Endothelial cell (in vitro differentiated cells): Measurements from ENCODE around the gene ACIN1. TPM values are rescaled to one million over a fixed set of nuclear protein-coding genes. Genes with fewer than 3 reads are reported as not detected.

Experiments
- DNase-seq: peaks from one replicate; pipeline ENCODE4 v3.0.0; 2021; ENCODE audit warnings: low spot score
- H3K27ac Mint-ChIP-seq: one replicate; pipeline ENCODE4 v1.8.0; 2021; ENCODE audit warnings: mixed read lengths, inconsistent platforms; ENCODE audit not compliant: unreplicated experiment
- H3K27me3 Mint-ChIP-seq: one replicate; pipeline ENCODE4 v1.8.0; 2021; ENCODE audit warnings: mild to moderate bottlenecking, moderate library complexity, mixed read lengths, inconsistent platforms; ENCODE audit not compliant: unreplicated experiment
- H3K36me3 Mint-ChIP-seq: one replicate; pipeline ENCODE4 v1.8.0; 2021; ENCODE audit warnings: mild to moderate bottlenecking, low read depth, mixed read lengths, inconsistent platforms; ENCODE audit not compliant: unreplicated experiment
- H3K4me1 Mint-ChIP-seq: one replicate; pipeline ENCODE4 v1.8.0; 2021; ENCODE audit warnings: mild to moderate bottlenecking, mixed read lengths, inconsistent platforms; ENCODE audit not compliant: unreplicated experiment
- H3K4me3 Mint-ChIP-seq: one replicate; pipeline ENCODE4 v1.8.0; 2021; ENCODE audit warnings: mild to moderate bottlenecking, mixed read lengths, inconsistent platforms; ENCODE audit not compliant: unreplicated experiment
- H3K9me3 Mint-ChIP-seq: one replicate; pipeline ENCODE4 v1.8.0; 2021; ENCODE audit warnings: mixed read lengths, inconsistent platforms; ENCODE audit not compliant: unreplicated experiment
- total RNA-seq: library from RNA; stranded (reverse); fragmentation: NEBNext Ultra II Directional; extraction: Animal tissue kit (Norgen Biotek cat#: 25700); gene quantifications from one replicate; pipeline ENCODE4 v1.2.1, GENCODE V29; 2021; ENCODE audit not compliant: unreplicated experiment
- TF ChIP-seq, protein P1 (sequence below): fragments of 200-600 bp; sonication (generic); IDR thresholded peaks from one replicate; pipeline ENCODE4 v1.5.0; 2021; ENCODE audit warnings: antibody characterized with exemption; ENCODE audit not compliant: unreplicated experiment

The ACIN1 gene
- total RNA-seq, 1 donor from 2014 or later: 226 TPM

DNA sequence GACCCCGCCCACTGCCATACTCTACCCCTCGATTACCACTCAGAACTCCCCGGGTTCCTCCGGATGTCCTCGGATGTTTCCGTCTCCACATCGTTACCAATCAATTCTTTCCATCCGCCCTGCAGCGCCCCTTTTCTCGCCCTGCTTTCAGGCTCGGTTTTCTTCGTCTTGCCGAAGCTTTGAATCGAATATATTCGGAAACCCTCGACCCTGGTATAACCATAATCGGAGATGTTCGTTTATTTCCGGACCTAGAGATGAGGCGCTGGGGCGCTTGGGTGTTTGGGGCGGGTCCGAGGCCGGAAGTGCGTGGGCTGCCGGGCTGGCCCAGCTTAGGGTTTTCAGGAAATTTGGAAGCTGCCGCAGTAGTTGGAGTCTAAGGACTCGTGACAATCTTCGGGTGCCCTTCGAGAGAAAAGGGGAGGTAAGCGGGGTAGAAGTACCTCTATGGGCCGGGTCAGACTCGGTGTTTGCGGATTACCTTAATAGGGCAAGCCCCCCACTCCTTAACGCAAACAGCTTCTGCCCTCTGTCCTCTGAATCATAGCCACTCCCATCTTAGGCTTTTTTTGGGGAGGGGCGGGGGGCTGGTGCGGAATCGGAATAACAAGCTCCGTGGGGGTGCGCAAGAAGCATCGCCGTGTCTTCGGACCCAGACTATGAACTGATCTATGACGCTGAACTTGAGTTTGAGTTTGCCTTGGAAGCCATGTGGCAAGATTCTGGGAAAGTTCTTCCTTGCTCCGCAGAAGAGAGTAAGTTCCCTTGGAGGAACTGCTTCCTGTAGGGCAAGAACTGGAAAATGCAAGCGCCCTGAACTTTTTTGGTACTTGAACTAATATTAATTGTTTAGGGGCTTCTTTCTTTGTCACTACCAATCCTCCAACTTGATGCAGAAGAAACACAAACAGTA is 516 bp upstream of the ACIN1 start, which contains the start of gene C14orf119:
Gene C14orf119, plus strand, starts transcription at position 310 of the 913 bp plus-strand sequence. CDS start 2,154 bp downstream, outside the sequence.
- H3K27me3 Mint-ChIP-seq: peaks cover 3% of the 10 kb centered on the region
- peak; percentile 99 for DNase-seq
- peaks cover 20% of the 10 kb centered on the region for H3K36me3 Mint-ChIP-seq
- no peak within 1 kb of the TSS for H3K27ac Mint-ChIP-seq
- TF ChIP-seq, protein P1, sequence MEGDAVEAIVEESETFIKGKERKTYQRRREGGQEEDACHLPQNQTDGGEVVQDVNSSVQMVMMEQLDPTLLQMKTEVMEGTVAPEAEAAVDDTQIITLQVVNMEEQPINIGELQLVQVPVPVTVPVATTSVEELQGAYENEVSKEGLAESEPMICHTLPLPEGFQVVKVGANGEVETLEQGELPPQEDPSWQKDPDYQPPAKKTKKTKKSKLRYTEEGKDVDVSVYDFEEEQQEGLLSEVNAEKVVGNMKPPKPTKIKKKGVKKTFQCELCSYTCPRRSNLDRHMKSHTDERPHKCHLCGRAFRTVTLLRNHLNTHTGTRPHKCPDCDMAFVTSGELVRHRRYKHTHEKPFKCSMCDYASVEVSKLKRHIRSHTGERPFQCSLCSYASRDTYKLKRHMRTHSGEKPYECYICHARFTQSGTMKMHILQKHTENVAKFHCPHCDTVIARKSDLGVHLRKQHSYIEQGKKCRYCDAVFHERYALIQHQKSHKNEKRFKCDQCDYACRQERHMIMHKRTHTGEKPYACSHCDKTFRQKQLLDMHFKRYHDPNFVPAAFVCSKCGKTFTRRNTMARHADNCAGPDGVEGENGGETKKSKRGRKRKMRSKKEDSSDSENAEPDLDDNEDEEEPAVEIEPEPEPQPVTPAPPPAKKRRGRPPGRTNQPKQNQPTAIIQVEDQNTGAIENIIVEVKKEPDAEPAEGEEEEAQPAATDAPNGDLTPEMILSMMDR: no peak
- no peak within 1 kb of the TSS for H3K4me3 Mint-ChIP-seq
- no peaks in the 10 kb centered on the region for H3K9me3 Mint-ChIP-seq
- H3K4me1 Mint-ChIP-seq: peaks cover 26% of the 10 kb centered on the region

DNA sequence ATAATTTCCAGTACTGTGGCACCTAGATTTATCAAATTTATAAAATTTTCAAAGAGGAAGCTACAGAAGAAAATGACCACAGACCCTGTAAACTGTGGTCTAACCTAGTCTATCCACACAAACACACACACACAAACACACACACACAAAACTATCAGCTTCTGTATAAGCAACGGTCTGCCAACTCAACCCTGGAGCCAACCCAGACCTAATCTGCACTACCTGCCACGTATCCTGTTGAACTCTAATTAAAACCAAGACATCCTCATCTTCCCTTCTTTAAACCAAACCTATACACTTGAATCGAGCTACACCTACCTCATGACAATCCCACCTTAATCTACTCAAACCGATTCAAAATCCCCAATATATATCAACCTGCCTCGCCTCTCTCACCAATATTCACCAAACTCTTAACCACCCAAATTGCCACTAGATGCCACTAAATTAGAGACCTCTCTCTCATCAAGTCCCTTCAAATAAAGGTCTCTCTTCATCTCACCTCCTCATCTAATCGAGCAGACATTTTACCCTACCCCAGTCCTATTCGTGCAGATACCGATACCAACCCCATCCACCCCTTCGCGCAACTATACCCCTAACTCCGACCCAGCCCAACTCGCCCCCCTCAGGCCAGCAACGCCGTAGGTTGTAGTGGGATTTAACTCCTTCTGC is 808 bp downstream of the ACIN1 start:
- H3K27me3 Mint-ChIP-seq: peaks cover 2% of the 10 kb centered on the region
- peak; percentile 70 for DNase-seq
- no peaks in the 10 kb centered on the region for H3K9me3 Mint-ChIP-seq
- peaks cover 36% of the 10 kb centered on the region for H3K4me1 Mint-ChIP-seq
- no peak overlapping the region for H3K27ac Mint-ChIP-seq
- H3K4me3 Mint-ChIP-seq: no peak overlapping the region
- peaks cover 31% of the 10 kb centered on the region for H3K36me3 Mint-ChIP-seq
- TF ChIP-seq, protein P1: no peak

DNA sequence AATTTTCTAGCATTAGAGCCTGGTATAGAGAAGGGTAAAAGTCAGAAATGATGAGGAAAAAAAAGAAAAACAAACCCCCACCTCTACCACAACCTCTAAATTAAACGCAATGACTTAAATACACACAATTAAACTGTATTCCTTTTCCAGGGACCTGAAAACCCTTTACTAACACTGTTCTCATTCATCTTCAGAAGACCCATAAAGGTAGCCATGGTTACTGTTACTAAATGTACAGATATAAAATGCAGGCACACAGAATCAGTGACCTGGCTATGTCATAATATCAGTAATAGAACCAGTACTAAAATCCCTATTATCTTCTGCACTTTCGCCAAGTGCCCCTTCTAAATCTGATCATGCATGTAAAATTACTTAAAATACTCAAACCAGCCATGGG is 1.4 kb downstream of the ACIN1 start:
- peak overlapping the region; percentile 47 for H3K4me3 Mint-ChIP-seq
- no peaks in the 10 kb centered on the region for H3K9me3 Mint-ChIP-seq

DNA sequence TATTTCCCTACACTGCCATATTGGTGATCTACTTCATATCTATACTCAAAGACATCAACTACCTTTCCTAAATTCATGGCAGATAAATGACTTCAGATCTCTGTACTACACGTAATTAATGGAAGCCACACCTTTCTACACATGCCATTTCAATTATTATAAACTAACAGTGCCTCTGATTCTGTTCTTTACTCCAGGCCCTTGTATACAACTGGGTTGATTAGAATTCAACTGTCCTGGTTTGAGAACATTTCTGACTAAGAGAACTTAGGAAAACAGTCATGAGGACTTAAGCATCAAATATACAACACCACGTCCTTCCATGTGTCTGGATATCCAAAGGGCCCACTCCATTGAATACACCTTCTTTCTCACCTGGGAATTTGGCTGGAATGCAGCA is 1.8 kb downstream of the ACIN1 start:
- no peaks in the 10 kb centered on the region for H3K9me3 Mint-ChIP-seq
- peaks cover 1% of the 10 kb centered on the region for H3K27me3 Mint-ChIP-seq
- H3K4me3 Mint-ChIP-seq: peak overlapping the region; percentile 47
- DNase-seq: no peak
- peak overlapping the region; percentile 3 for H3K27ac Mint-ChIP-seq
- H3K36me3 Mint-ChIP-seq: peaks cover 26% of the 10 kb centered on the region
- peaks cover 35% of the 10 kb centered on the region for H3K4me1 Mint-ChIP-seq
- TF ChIP-seq, protein P1: no peak

More for the DNA sequence above, 1.4 kb downstream of the ACIN1 start:
- TF ChIP-seq, protein P1: no peak
- H3K4me1 Mint-ChIP-seq: peaks cover 35% of the 10 kb centered on the region
- H3K36me3 Mint-ChIP-seq: peaks cover 26% of the 10 kb centered on the region
- DNase-seq: no peak
- H3K27ac Mint-ChIP-seq: no peak overlapping the region
- H3K27me3 Mint-ChIP-seq: peaks cover 1% of the 10 kb centered on the region
